Measurements from ENCODE around the gene ENOX1.

The ENOX1 gene

GRCh38 chr13:43229506-43229905, 557.3 kb downstream of the ENOX1 start:
- peak; percentile 2 for DNase-seq

DNA sequence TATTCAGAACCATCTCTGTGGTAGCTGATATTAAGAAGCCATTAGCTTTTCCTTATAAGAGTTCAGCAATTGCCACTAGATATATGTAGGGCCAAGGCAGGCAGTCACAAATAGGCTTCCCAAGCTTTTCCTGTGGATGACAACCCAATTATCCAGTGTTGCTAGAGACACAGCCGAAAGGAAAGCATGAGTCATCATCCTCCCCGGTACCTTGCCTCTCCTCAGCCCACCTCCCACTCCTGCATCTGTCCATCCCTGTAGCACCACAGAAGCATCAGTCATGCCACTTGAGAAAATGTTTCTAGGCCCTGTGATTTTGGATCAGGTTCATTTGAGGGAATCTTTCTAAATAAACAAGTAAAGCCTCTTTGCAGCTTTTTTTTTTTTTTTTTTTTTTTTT, 559.1 kb downstream of the ENOX1 start:
- no peak for DNase-seq

DNA sequence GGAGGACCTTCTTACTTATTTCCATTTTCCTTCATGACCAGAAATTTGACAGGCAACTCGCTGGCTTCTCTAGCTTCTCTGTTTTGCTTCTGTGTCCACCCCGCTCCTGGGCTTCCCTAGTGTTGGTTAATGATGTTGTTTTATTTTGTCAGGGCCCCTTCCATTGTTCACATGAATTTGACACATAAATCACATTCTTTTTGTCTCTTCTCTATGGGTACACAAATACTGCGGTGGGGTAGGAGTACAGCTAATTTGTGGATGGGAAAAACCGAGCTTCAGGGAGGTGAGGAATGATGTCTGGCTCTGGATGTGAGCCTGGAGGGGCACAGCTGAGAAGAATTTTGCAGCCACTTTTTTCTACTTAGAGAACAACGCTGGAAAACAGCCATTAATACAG, 563.6 kb downstream of the ENOX1 start:
- no peak for DNase-seq

DNA sequence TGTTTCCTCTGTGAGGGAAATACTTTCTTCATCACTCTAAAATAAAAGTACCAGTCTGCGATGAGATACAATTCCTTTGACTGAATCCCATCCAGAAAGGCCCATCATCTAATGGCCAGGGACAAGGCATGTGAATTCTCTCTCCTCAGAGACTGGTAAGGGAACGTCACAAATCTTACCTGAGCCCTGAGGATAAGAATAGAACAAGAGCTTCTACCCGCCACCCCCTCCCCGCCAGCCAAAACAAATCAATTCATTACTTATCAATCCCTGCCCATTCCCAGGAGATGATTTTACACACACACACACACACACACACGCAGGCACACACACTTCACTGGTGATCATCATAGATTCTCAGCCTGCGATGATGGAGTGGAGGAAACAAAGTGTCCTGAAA, 564.7 kb downstream of the ENOX1 start:
- no peak for DNase-seq

DNA sequence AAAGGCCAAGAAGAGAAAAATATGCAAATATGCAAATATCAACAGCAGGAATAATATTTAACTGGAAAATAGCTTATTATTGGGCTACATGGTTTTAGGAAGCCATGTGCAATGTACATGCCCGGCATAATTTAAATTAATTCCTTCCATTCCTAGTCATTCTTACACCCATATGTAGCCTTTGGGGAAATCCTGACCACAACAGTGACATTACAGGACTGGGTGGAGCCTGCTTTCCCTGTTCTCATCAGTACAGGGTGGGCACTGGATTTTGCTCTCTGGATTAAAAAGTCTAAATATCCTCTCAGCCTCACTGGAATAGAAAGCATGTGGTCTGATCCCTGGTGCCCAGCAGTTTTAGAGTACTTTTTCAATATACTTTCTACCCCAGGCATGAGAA, 565.2 kb downstream of the ENOX1 start:
- no peak for DNase-seq

GRCh38 chr13:43220873-43221595, 565.7 kb downstream of the ENOX1 start:
- DNase-seq, result no peak

GRCh38 chr13:43214124-43214523, 572.6 kb downstream of the ENOX1 start:
- DNase-seq, result no peak

DNA sequence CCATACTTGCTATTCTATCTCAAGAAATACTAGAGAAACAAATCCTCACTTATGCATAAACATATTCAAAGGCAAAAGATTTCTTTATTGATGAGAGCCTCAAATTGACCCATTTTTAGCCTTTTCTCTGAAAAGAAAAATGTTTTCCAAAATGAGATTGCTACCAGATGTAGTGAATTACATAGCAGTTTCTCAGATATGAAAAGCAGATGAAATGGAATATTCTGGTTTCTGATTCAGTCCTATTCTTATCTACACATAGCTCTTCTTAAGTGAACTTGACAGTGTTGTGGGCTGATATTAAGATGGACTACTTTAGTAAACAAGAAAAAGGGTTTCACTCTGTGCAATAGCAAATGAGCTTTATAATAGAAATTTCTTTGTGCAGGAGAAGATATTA, 579.9 kb downstream of the ENOX1 start:
- DNase-seq, result no peak

DNA sequence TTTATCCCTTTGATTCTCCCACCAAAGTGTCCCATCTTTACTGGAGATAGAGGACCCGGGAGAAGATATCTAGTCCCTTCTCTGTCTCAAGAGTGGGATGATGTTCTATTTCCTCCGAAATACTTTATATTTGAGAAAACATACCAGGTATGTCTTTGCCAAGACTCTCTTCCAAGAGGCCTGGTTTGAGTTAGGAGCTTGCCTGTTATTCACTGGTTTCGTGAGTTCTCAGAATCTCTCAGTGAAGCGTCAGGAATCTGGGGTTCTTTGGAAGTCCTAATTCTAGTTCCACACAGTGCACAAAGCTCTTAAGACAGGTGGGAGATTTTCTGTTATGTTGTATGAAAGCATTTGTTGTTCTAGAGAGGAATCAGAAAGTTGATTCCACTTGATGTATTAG, 581.4 kb downstream of the ENOX1 start:
- no peak for DNase-seq

GRCh38 chr13:43204591-43204990, 582.2 kb downstream of the ENOX1 start:
- no peak for DNase-seq

DNA sequence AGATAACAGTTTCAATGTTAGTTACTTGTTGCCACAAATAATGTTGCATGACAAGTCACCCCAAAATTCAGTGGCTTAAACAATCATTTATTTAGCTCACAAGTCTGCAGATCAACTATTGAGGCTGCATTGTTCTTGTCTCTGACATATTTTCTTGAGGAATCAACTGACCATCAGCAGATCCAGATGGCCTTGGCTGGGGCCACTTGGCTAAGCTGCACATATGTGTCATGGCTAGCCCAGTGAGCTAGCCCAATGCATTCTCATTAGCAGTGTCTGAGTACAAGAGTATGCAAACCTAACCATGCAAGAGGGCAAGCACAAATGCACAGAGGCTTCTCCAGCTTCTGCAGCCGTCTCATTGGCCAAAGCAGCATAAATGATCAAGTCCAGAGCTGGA, 583.0 kb downstream of the ENOX1 start:
- DNase-seq, result no peak

GRCh38 chr13:43200736-43201135, 586.0 kb downstream of the ENOX1 start:
- DNase-seq, result no peak

GRCh38 chr13:43200307-43200706, 586.5 kb downstream of the ENOX1 start:
- no peak for DNase-seq

GRCh38 chr13:43196750-43197370, 589.9 kb downstream of the ENOX1 start:
- DNase-seq, result no peak

- DNase-seq, result no peak
These were observed 590.6 kb downstream of the ENOX1 start for GRCh38 chr13:43196086-43196621.

DNA sequence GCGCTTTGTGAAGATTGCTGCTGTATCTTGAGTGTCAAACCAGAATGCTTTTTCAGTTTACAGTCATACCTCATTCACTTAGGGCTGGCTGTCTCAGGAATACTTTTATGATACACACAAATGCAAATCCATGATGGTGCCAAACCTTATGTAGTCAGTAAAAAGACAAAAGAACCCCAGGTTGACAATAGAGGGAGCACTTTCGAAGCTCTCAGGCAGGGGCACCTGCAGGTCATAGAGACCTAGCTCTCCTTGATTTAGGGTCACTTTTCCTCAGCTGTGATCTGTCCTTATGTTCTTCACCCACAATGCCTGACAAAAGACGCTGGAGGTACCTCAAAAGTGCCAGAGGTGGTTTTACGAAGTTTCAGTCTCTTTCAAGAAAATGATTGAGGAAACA, 591.2 kb downstream of the ENOX1 start:
- no peak for DNase-seq

GRCh38 chr13:43195112-43195511, 591.7 kb downstream of the ENOX1 start:
- DNase-seq, result no peak

DNA sequence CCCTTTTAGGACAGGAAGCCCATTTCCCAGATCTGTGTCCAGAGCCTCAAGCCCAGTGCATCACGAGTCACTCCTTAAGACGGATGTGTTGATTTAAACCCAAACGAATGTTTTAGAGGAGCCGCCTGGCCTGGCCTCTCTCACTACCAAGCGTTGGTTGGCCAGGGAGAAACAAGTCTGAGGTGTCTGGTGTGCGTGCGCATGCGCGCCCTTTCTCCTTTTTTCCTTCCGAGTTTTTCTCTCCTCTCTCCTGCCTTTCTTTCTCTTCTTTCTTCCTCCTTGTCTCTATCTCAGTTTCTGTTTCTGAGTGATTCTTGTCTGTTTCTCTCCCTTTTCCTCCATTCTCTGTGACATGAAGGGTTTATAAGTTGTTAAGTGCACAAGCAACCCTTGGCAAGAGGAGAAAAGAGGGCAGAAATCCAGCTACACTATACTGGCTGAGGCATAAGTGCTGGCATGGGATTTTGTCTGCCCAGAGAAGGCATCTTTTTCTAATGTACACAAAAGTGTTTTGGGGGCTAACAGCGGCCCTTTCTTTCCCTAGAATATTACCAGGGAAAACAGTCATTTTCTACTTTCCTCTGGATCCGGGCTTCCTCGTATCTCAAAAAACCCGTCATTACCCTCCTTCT, 592.9 kb downstream of the ENOX1 start:
- no peak for DNase-seq

DNA sequence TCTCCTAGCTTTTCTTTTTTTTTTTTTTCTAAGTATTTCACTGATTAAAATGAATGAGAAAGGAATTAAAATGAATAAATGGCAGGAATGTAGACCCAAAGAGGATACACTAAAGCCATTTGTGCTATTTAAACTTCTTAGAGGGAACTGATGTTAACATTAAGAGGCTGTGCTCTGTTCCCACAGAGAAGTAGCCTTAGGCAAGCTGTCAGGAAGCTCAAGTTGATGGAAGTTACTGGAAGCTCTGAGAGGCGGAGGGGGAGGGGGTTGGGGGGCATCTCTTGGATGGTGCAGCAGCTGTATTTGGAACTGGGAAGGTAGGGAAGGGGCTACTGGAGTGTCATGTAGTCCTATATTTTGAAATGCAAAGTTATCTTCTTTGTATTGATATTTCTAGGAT, 595.2 kb downstream of the ENOX1 start:
- no peak for DNase-seq

GRCh38 chr13:43185226-43185625, 601.5 kb downstream of the ENOX1 start:
- no peak for DNase-seq

DNA sequence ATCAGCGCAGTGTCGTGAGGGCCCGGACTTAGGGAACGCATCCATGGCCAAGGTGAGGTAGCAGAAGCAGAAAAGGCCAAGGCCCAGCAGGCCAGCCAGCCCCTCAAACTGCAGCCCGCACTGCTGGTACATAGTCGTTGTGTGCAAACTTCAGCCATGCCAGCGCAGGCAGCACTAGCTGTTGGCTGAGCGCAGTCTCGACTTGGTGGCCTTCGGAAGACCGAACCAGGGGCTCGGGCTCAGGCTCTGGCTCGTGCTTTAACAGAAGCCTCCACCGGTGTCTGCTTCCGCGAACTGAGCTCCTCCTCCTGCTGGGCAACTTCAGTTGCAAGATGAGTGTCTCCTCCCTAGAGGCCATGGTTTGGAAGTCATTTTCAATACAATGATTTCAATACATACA, 605.9 kb downstream of the ENOX1 start:
- DNase-seq, result no peak

- DNase-seq, result no peak
These were observed 606.6 kb downstream of the ENOX1 start for GRCh38 chr13:43180036-43180660.

- no peak for DNase-seq
These were observed 615.3 kb downstream of the ENOX1 start for GRCh38 chr13:43171489-43171888.

GRCh38 chr13:43170506-43170905, 616.3 kb downstream of the ENOX1 start:
- peak; percentile 31 for DNase-seq
